NCI-H748 (cell line): ENCODE data around the gene PGBD5.

ENCODE experiments used
- DNase-seq: peaks from one replicate; lab custom pipeline; 2025; ENCODE audit not compliant: unreplicated experiment; lab: John Stamatoyannopoulos, UW

The PGBD5 gene

DNA sequence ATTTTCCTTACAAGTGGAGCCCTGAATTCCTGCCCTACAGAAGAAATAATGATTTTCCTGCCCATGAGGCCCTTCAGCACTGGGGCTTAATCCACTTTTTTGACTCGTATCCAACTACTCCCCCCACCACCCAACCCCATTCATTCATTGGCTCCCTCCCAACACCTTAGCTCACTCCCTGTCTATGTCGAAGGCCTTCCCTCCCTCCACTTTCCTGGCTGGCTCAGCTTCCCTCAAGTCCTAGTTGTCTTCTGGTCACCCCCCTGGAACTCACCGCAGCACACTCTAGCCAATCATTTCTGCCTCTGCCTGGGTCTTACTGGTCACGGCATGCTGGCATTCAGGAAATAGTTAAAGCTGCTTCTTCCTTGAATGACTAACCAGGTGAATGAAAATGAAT, 118.9 kb downstream of the PGBD5 start:
- DNase-seq, result no peak

DNA sequence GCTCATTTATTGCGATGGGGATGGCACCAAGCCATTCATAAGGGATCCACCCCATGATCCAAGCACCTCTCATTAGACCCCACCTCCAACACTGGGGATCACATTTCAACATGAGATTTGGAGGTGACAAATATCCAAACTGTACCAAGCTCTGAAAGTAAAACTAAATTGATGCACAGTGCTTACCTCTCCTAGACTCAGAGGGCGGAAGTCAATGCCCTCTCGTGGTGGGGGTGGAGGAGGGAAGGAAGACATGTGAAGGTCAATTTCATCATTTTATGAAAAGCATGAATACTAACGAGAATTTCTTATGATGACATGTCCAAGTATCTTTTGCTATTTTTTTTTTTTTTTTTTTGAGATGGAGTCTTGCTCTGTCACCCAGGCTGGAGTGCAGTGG, 120.0 kb downstream of the PGBD5 start:
- no peak for DNase-seq

DNA sequence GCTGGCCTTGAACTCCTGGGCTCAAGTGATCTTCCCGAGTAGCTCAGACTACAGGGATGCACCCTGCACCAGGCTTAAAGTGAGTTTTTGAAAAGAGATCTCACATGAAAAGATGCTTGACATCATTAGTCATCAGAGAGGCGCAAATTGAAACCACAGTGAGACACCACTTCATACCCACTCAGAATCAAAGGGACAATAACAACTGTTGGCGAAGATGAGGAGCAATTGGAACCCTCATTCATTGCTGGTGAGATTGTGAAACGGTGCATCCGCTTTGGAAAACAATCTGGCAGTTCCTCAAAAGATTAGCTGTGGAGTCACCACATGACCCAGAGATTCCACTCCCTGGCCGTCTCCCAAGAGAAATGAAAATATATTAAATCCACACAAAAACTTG, 122.3 kb downstream of the PGBD5 start:
- DNase-seq, result peak; percentile 17

GRCh38 chr1:230303069-230303468, 123.1 kb downstream of the PGBD5 start:
- peak; percentile 32 for DNase-seq

- DNase-seq, result no peak
Observed at GRCh38 chr1:230301822-230302221, 124.3 kb downstream of the PGBD5 start.

- DNase-seq, result no peak
Observed at GRCh38 chr1:230301322-230301721, 124.8 kb downstream of the PGBD5 start.

- no peak for DNase-seq
Observed at GRCh38 chr1:230300322-230301301, 125.5 kb downstream of the PGBD5 start.

- no peak for DNase-seq
Observed at GRCh38 chr1:230299191-230300006, 126.7 kb downstream of the PGBD5 start.

DNA sequence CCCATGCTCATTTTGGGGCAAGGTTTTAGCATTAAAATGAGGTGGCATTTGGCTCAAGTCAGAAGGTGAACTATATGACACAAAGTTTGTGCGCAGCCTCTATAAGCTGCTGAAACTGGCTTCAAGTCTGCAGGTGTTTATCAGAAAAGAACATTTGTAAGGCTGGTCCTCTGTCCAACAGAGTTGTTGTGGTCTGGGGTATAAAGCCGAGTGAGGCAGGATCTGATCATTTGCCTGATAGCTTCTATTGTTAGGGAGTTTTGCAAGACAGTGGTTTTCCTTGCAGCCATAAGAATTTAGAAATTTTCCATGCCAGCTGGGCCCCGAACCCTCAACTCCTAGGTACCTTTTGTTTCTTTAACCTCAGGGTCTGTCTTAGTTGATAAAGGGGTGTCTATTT, 130.8 kb downstream of the PGBD5 start:
- DNase-seq, result no peak

DNA sequence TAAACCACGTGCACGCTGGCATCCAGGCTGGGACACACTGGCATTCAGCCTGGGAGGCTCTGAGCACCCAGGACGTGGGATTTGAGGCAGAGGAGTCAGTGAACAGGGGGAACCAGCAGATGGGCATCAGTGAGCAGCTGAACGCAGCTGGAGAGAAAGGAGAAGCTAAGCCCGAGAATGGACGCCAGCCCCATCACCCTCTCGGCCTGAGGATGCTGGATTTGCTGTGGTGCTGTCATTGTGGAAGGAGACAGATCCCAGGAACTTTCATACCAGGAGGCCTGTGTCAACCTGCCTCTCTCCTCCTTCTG, 132.8 kb downstream of the PGBD5 start:
- DNase-seq, result no peak

DNA sequence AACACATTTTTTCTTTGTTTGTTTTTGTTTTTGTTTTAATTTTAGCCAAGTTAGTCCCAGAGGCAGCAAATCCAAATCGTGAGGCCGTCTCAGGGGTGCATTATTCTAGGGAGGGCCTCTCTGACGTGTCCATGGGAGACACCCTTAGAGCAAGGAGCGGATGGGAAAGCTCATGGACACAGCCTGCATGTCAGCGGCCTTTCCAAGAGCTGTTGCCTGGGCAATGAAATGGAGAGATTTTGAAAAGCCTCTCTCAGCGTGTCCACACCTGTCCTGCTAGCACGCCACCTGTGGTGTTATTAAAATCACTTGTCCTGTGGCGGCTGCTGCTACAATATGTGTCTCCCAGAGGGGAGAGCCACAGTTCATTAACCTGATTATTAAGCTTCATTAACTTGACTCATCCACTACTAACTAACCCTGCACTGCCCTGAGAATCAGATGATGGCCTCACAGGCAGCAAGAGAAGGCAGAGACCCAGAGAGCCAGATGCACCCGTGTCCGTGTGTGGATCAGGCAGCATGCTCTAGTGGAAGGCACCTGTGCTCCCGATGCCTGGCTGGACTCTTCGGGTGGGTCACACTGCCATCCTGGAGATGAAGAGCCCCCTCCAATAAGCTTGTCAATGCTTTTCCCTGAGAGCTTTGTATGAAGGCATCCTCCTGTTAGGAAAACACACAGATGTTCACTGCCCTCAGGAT, 133.3 kb downstream of the PGBD5 start:
- DNase-seq, result peak; percentile 94

GRCh38 chr1:230291731-230292620, 134.2 kb downstream of the PGBD5 start:
- DNase-seq, result peak; percentile 17

GRCh38 chr1:230289350-230289644, 136.8 kb downstream of the PGBD5 start:
- DNase-seq, result no peak

DNA sequence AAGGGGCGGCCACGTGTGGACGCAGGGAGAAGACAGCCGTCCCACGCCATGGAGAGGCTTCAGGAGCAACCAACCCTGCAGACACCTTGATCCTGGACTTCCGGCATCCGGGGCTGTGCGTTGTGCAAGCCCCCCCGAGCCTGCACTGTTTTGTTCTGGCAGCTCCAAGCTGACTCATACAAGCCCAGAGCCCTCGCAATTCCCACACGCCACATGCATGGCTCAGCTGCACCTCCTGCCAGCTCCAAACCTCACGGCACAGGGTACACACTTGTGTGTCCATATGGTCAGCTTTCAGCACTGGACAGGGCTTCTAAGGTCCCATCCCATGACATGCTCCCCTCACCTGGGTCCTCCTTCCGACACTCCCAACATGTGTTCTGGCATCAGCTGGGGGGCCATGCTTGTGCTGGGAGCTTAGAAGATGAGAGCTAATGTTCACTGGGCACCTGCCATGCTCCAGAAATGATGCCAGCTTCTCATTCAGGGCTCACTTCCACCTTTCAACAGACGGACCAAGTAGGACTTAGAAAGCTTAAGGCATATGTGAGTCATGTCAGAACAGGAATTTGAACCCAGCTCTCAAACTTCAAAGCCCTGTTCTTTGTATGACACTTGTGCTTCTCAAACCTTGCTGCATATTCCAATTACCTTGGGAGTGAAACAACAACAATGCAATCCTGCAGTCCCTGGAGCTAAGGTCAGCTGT, 137.3 kb downstream of the PGBD5 start:
- no peak for DNase-seq

GRCh38 chr1:230287674-230288315, 138.3 kb downstream of the PGBD5 start:
- no peak for DNase-seq

GRCh38 chr1:230286890-230287269, 139.3 kb downstream of the PGBD5 start:
- DNase-seq, result peak; percentile 13

GRCh38 chr1:230286166-230286889, 139.8 kb downstream of the PGBD5 start:
- no peak for DNase-seq

DNA sequence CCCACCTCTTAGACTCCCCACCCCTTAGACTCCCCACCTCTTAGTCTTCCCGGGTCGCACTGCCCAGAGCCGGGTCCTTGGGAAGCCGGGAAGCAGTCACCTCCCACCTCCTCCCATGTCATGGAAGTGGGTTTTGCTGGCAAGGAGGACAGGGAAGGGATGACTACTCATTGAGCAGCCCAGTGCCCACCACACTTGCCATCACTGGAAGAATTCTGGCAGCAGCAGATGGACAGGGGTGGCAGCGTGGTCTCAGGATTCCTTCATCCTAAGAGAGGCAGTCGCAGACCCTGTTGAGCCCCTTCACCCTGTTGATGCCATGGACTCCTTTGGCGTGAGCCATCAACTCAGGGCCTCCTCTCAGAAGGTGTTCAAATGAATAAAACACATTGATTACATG, 140.8 kb downstream of the PGBD5 start:
- no peak for DNase-seq

DNA sequence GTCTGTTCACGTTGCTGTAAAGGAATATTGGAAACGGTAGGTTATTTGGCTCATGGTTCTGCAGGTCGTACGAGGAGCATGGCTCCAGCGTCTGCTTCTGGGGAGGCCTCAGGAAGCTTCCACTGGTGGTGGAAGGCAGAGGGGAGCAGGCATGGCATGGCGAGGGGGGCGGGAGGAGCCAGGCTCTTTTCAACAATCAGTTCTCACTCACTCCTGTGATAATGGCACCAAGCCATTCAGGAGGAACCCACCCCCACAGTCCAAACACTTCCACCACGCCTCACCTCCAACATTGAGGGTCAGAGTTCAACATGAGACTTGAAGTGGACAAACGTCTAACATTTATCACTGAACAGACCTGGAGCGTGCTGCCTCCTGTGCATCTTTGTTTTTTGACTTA, 141.2 kb downstream of the PGBD5 start:
- DNase-seq, result no peak
